ENCODE data around the gene VPS26C. TPM values are rescaled to one million over a fixed set of nuclear protein-coding genes. Genes with fewer than 3 reads are reported as not detected.

The VPS26C gene
- total RNA-seq, 1 donor from 2014 or later, result 46.8 TPM

- DNase-seq, result no peak
Observed at GRCh38 chr21:37200641-37201480, 66.3 kb downstream of the VPS26C start.

- DNase-seq, result no peak
Observed at GRCh38 chr21:37199057-37199924, 67.8 kb downstream of the VPS26C start.

- DNase-seq, result no peak
Observed at GRCh38 chr21:37197746-37198145, 69.4 kb downstream of the VPS26C start.

GRCh38 chr21:37196847-37197246, 70.3 kb downstream of the VPS26C start:
- DNase-seq, result no peak

GRCh38 chr21:37195610-37196009, 71.5 kb downstream of the VPS26C start:
- no peak for DNase-seq

- DNase-seq, result no peak
Observed at GRCh38 chr21:37195059-37195458, 72.1 kb downstream of the VPS26C start.

GRCh38 chr21:37193676-37194075, 73.5 kb downstream of the VPS26C start:
- no peak for DNase-seq

GRCh38 chr21:37193006-37193405, 74.1 kb downstream of the VPS26C start:
- no peak for DNase-seq

- no peak for DNase-seq
Observed at GRCh38 chr21:37192019-37192418, 75.1 kb downstream of the VPS26C start.

- no peak for DNase-seq
Observed at GRCh38 chr21:37188825-37189224, 78.3 kb downstream of the VPS26C start.

- DNase-seq, result no peak
Observed at GRCh38 chr21:37186983-37187382, 80.2 kb downstream of the VPS26C start.

- no peak for DNase-seq
Observed at GRCh38 chr21:37184784-37185593, 82.1 kb downstream of the VPS26C start.

- DNase-seq, result no peak
Observed at GRCh38 chr21:37183749-37184148, 83.4 kb downstream of the VPS26C start.

- no peak for DNase-seq
Observed at GRCh38 chr21:37182222-37182621, 84.9 kb downstream of the VPS26C start.

GRCh38 chr21:37181059-37181458, 86.1 kb downstream of the VPS26C start:
- no peak for DNase-seq

GRCh38 chr21:37176716-37177115, 90.4 kb downstream of the VPS26C start:
- no peak for DNase-seq

Small RNAs within 50 kb of the gene (small RNA-seq; reads per million reads assigned to genes)
- gene RN7SL678P, result not detected

Other genes with a start within 250 kb of the VPS26C start
- gene PIGP, start 194.3 kb downstream of the VPS26C start, total RNA-seq, result 7.6 TPM
- gene TTC3, start 194.1 kb downstream of the VPS26C start, total RNA-seq, result 956 TPM
- gene DYRK1A, start 99.4 kb upstream of the VPS26C start, total RNA-seq, result 174 TPM

All from occipital lobe (tissue), 3 donors.